Neural cell (in vitro differentiated cells): ENCODE data around the gene PRKCE. TPM values are rescaled to one million over a fixed set of nuclear protein-coding genes. Genes with fewer than 3 reads are reported as not detected.

ENCODE experiments used
- H2AFZ ChIP-seq: fragments of 200-600, 300-800 bp; sonication (generic), shearing (Covaris generic); 2 replicates; pipeline ENCODE4 v1.6.0; 2014; ENCODE audit warnings: low read depth, mild to moderate bottlenecking, antibody characterized with exemption, low read length, moderate library complexity
- H3F3A ChIP-seq: fragments of 200-600 bp; shearing (Covaris generic); 2 replicates; pipeline ENCODE4 v1.6.1; 2016; ENCODE audit warnings: mild to moderate bottlenecking, moderate library complexity, mixed read lengths, antibody characterized with exemption, low read length; ENCODE audit not compliant: insufficient read depth, poor library complexity, severe bottlenecking
- H3K27ac ChIP-seq: fragments of 200-600, 300-800 bp; sonication (generic), shearing (Covaris generic); 2 replicates; pipeline ENCODE4 v1.5.1; 2014; ENCODE audit warnings: mild to moderate bottlenecking, low read length, moderate library complexity
- H3K27me3 ChIP-seq: fragments of 300-800, 200-600 bp; sonication (generic), shearing (Covaris generic); 2 replicates; pipeline ENCODE4 v1.6.0; 2014; ENCODE audit warnings: mild to moderate bottlenecking, low read depth, low read length, moderate library complexity; ENCODE audit not compliant: insufficient read depth
- H3K36me3 ChIP-seq: fragments of 300-800, 200-600 bp; sonication (generic), shearing (Covaris generic); 2 replicates; pipeline ENCODE4 v1.5.1; 2014; ENCODE audit warnings: mild to moderate bottlenecking, antibody characterized with exemption, low read length, moderate library complexity; ENCODE audit not compliant: insufficient read depth
- H3K4me2 ChIP-seq: fragments of 300-800, 200-600 bp; sonication (generic), shearing (Covaris generic); 2 replicates; pipeline ENCODE4 v1.6.0; 2014; ENCODE audit warnings: mild to moderate bottlenecking, low read length
- H3K4me3 ChIP-seq: fragments of 300-800, 200-600 bp; sonication (generic), shearing (Covaris generic); 2 replicates; pipeline ENCODE4 v1.5.1; 2014; ENCODE audit warnings: mild to moderate bottlenecking, low read length, moderate library complexity
- H3K79me2 ChIP-seq: fragments of 200-600 bp; shearing (Covaris generic); replicated peaks from 2 replicates; pipeline ENCODE4 v1.6.0; 2014; ENCODE audit warnings: mild to moderate bottlenecking, low read length, moderate library complexity; ENCODE audit not compliant: insufficient read depth
- H3K9ac ChIP-seq: fragments of 300-800, 200-600 bp; sonication (generic), shearing (Covaris generic); 2 replicates; pipeline ENCODE4 v1.6.1; 2016; ENCODE audit warnings: mild to moderate bottlenecking, low read length, mixed read lengths
- H3K9me2 ChIP-seq: fragments of 200-600 bp; shearing (Covaris generic); 2 replicates; pipeline ENCODE4 v1.6.1; 2016; ENCODE audit warnings: mild to moderate bottlenecking, low read length, mixed read lengths; ENCODE audit not compliant: insufficient read depth
- H3K9me3 ChIP-seq: fragments of 200-600, 300-800 bp; sonication (generic), shearing (Covaris generic); 2 replicates; pipeline ENCODE4 v1.6.1; 2016; ENCODE audit warnings: mild to moderate bottlenecking, mixed run types, low read length, moderate library complexity, mixed read lengths
- H4K20me1 ChIP-seq: fragments of 200-600 bp; shearing (Covaris generic); 2 replicates; pipeline ENCODE4 v1.6.1; 2016; ENCODE audit warnings: mild to moderate bottlenecking, mixed run types; ENCODE audit not compliant: insufficient read depth
- CTCF ChIP-seq: fragments of 450-650 bp; IDR thresholded peaks from 2 replicates; pipeline ENCODE4 v1.5.1; 2014; ENCODE audit warnings: antibody characterized with exemption, mild to moderate bottlenecking, moderate library complexity; ENCODE audit not compliant: poor library complexity, severe bottlenecking
- EP300 ChIP-seq: fragments of 450-650 bp; conservative IDR thresholded peaks from 2 replicates; pipeline ENCODE4 v1.6.1; 2014; ENCODE audit warnings: antibody characterized with exemption, mild to moderate bottlenecking, moderate library complexity; ENCODE audit not compliant: poor library complexity, severe bottlenecking
- EZH2 ChIP-seq: fragments of 200-600, 300-800 bp; shearing (Covaris generic), sonication (generic); IDR thresholded peaks from 2 replicates; pipeline ENCODE4 v1.6.1; 2014; ENCODE audit warnings: antibody characterized with exemption, low read length, borderline replicate concordance, mild to moderate bottlenecking; ENCODE audit not compliant: insufficient read depth, poor library complexity, severe bottlenecking
- MXI1 ChIP-seq: fragments of 450-650 bp; conservative IDR thresholded peaks from 2 replicates; pipeline ENCODE4 v1.6.1; 2014; ENCODE audit warnings: antibody characterized with exemption, mild to moderate bottlenecking; ENCODE audit not compliant: poor library complexity, severe bottlenecking
- POLR2AphosphoS5 ChIP-seq: IDR thresholded peaks from 2 replicates; pipeline ENCODE4 v1.6.1; 2012
- RAD21 ChIP-seq: fragments of 450-650 bp; conservative IDR thresholded peaks from 2 replicates; pipeline ENCODE4 v1.6.1; 2014; ENCODE audit warnings: antibody characterized with exemption, mild to moderate bottlenecking, moderate library complexity
- REST ChIP-seq: IDR thresholded peaks from 2 replicates; pipeline ENCODE4 v1.6.1; 2012; ENCODE audit warnings: borderline replicate concordance
- SMC3 ChIP-seq: fragments of 450-650 bp; conservative IDR thresholded peaks from 2 replicates; pipeline ENCODE4 v1.6.1; 2014; ENCODE audit warnings: antibody characterized with exemption, mild to moderate bottlenecking, moderate library complexity; ENCODE audit not compliant: poor library complexity
- TAF1 ChIP-seq: IDR thresholded peaks from 2 replicates; pipeline ENCODE4 v1.6.1; 2012; ENCODE audit warnings: low read depth
- polyA plus RNA-seq: library from polyadenylated mRNA; depleted of rRNA; stranded (reverse); fragments of >200 nt; gene quantifications from 2 replicates; pipeline ENCODE4 v1.2.3, GENCODE V29; 2014

PRKCE gene
- polyA plus RNA-seq, 1 donor from 2014 or later, result 5.4 TPM

- H3K9me2 ChIP-seq, result no peaks in the 10 kb centered on the region
- H3K9me3 ChIP-seq, result peaks cover 2% of the 10 kb centered on the region
- no peaks in the 10 kb centered on the region for H3K27me3 ChIP-seq
- no peaks in the 10 kb centered on the region for H4K20me1 ChIP-seq
- H3K4me2 ChIP-seq, result no peak overlapping the region
- no peak overlapping the region for H3K27ac ChIP-seq
- no peak overlapping the region for H3K4me3 ChIP-seq
- H3K79me2 ChIP-seq, result no peaks in the 10 kb centered on the region
- H2AFZ ChIP-seq, result no peak overlapping the region
- H3F3A ChIP-seq, result no peaks in the 10 kb centered on the region
- H3K9ac ChIP-seq, result no peak overlapping the region
- no peak for TF ChIP-seq EZH2
- no peak for TF ChIP-seq EP300
- TF ChIP-seq POLR2AphosphoS5, result no peak
- no peak for TF ChIP-seq MXI1
- no peak for TF ChIP-seq CTCF
- TF ChIP-seq SMC3, result no peak
- TF ChIP-seq TAF1, result no peak
- no peak for TF ChIP-seq RAD21
- no peaks in the 10 kb centered on the region for H3K36me3 ChIP-seq
These were observed 225.1 kb downstream of the PRKCE start for GRCh38 chr2:45876611-45877010.

- no peaks in the 10 kb centered on the region for H3K27me3 ChIP-seq
- no peak overlapping the region for H3K4me2 ChIP-seq
- no peak overlapping the region for H3K4me3 ChIP-seq
- peaks cover 2% of the 10 kb centered on the region for H3K9me3 ChIP-seq
- no peaks in the 10 kb centered on the region for H3K79me2 ChIP-seq
- H3K9ac ChIP-seq, result no peak overlapping the region
- H3F3A ChIP-seq, result no peaks in the 10 kb centered on the region
- TF ChIP-seq POLR2AphosphoS5, result no peak
- no peak for TF ChIP-seq RAD21
- TF ChIP-seq EZH2, result no peak
- no peak for TF ChIP-seq CTCF
- TF ChIP-seq SMC3, result no peak
- TF ChIP-seq REST, result no peak
- no peak for TF ChIP-seq TAF1
- TF ChIP-seq MXI1, result no peak
- no peak for TF ChIP-seq EP300
- H3K36me3 ChIP-seq, result no peaks in the 10 kb centered on the region
- H4K20me1 ChIP-seq, result no peaks in the 10 kb centered on the region
- no peak overlapping the region for H2AFZ ChIP-seq
- H3K9me2 ChIP-seq, result no peaks in the 10 kb centered on the region
- H3K27ac ChIP-seq, result no peak overlapping the region
These were observed 227.9 kb downstream of the PRKCE start for GRCh38 chr2:45879406-45879805.
